T-helper 1 cell treated with Interleukin-12 subunit alpha and Interleukin-12 subunit beta and Interleukin-4 antibody, amounts not matched to agents 30 μg/mL and 1 μg/mL, for 36 hours (primary cell): ENCODE results near the gene BMPER.

ENCODE experiments used
- H3K27ac Mint-ChIP-seq: one replicate; pipeline ENCODE4 v1.8.0; 2021; ENCODE audit warnings: mild to moderate bottlenecking, mixed read lengths
- H3K27me3 Mint-ChIP-seq: one replicate; pipeline ENCODE4 v1.8.0; 2021; ENCODE audit warnings: low read depth, mixed read lengths
- H3K36me3 Mint-ChIP-seq: one replicate; pipeline ENCODE4 v1.8.0; 2021; ENCODE audit warnings: low read depth, mixed read lengths
- H3K4me1 Mint-ChIP-seq: one replicate; pipeline ENCODE4 v1.8.0; 2021; ENCODE audit warnings: low read depth, mixed read lengths
- H3K4me3 Mint-ChIP-seq: one replicate; pipeline ENCODE4 v1.8.0; 2021; ENCODE audit warnings: mild to moderate bottlenecking, moderate library complexity, mixed read lengths
- H3K9me3 Mint-ChIP-seq: one replicate; pipeline ENCODE4 v1.8.0; 2021; ENCODE audit warnings: mixed read lengths

BMPER gene

DNA sequence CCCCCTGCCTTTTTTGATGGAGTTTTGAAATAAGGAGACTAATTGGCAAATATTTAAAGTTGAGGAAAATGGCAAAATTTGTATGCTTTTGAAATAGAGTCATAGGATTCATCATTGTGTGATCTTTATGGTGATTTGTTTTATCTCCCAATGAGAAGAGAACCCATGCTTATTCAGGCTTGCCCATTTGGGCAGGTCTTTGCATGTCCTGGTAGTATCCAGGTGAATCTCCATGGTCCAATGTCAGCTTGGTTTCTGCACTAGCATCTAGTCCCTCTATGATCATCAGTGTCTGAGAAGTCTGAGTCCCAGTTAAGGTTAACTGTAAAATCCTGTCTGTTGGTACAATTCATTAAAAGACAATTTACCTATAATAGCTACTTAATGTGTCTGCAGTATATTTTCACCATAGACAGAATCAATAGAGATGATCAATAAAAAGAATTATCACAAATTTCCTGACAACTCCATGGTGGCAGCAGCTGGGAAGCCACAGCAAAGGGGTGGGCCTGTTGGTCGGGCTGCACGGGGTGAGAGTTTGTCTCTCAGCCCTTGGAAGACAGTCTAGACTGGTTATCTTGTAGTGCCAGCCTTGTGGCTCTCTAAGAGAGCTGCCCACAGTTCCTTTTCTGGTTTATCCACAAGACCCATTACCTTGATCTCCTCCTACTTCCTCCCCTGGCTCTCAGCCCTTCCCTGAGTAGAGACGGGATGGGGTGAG lies 22.2 kb upstream of the BMPER start:
- no peaks in the 10 kb centered on the region for H3K9me3 Mint-ChIP-seq
- no peaks in the 10 kb centered on the region for H3K36me3 Mint-ChIP-seq
- H3K27me3 Mint-ChIP-seq = no peaks in the 10 kb centered on the region
- no peak overlapping the region for H3K27ac Mint-ChIP-seq
- H3K4me3 Mint-ChIP-seq = no peak overlapping the region
- H3K4me1 Mint-ChIP-seq = no peaks in the 10 kb centered on the region

DNA sequence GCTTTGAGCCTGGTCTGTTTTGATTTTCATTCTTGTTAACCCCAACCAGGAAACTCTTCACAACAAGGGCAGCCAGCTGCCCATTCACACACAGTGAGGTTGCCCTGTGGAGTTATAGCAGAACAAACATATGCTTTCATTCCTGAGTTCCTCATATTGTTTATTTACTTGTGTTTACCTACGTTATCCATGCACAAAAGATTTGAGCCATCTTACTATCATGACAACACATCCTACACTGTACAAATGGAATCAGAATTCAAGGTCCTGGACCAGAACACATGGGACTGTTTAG lies 21.7 kb upstream of the BMPER start:
- H3K9me3 Mint-ChIP-seq = no peaks in the 10 kb centered on the region
- no peaks in the 10 kb centered on the region for H3K27me3 Mint-ChIP-seq
- no peaks in the 10 kb centered on the region for H3K36me3 Mint-ChIP-seq
- no peak overlapping the region for H3K27ac Mint-ChIP-seq
- no peak overlapping the region for H3K4me3 Mint-ChIP-seq
- H3K4me1 Mint-ChIP-seq = no peaks in the 10 kb centered on the region

GRCh38 chr7:33885290-33886148 lies 19.8 kb upstream of the BMPER start:
- no peaks in the 10 kb centered on the region for H3K4me1 Mint-ChIP-seq
- no peaks in the 10 kb centered on the region for H3K9me3 Mint-ChIP-seq
- H3K27me3 Mint-ChIP-seq = no peaks in the 10 kb centered on the region
- no peaks in the 10 kb centered on the region for H3K36me3 Mint-ChIP-seq
- H3K27ac Mint-ChIP-seq = no peak overlapping the region
- no peak overlapping the region for H3K4me3 Mint-ChIP-seq

DNA sequence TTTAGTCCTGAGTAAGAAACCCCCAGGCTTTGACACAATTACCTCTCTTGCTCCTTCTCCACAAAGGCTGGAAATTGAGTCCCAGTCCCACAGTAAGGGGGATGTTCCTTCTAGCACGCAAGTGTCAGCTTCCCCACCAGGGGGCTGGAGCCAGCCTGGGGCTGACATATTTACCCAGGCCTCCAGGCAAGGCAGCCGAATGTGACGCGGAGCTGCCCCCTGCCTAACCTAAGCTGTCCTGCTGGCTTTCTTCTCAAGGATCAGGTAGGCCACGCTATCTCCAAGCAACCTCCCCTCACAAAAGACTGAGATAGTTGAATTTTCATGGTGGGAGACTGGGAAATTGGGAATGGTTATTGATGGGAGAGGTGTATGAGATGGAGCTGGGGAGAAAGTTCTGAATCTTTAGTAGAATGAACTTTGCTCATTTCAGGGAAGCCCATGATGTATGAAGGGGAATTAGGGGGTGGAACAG lies 19.2 kb upstream of the BMPER start:
- Mint-ChIP-seq H3K27ac (no peak overlapping the region), H3K4me1 (no peaks in the 10 kb centered on the region), H3K9me3 (no peaks in the 10 kb centered on the region), H3K27me3 (no peaks in the 10 kb centered on the region), H3K4me3 (no peak overlapping the region), H3K36me3 (no peaks in the 10 kb centered on the region)

DNA sequence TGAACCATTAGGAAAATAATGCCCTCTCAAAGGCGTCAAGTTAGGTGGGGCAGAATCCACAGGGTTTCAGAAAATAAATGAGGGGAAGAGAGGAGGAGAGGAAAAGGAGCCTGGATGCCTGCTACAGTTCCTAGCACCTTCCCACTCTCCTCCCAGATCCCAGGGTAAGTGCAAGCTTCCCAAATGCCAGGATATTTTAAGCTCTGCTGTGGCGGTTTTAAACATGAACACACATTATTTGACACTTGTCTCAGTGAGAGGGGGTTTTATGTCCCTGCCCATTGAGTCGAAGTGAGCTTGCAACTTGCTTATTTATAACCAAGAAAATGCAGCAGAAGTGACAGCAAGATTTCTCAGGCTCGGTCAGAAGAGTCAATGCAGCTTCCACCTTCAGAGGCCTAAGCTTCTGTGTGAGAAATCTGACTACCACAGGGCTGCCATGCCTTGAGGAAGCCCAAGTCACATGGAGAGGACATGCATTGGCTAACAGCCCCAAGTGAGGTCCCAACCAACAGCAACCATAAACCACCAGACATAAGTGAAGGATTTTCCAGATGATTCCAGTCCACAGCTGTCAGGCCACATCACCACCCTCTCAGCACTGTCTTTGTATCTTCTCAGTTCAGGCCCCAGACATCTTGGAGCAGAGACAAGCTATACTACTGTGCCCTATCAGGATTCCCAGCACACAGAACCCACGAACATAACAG lies 17.9 kb upstream of the BMPER start:
- H3K4me3 Mint-ChIP-seq = no peak overlapping the region
- H3K4me1 Mint-ChIP-seq = no peaks in the 10 kb centered on the region
- no peak overlapping the region for H3K27ac Mint-ChIP-seq
- H3K27me3 Mint-ChIP-seq = peaks cover 4% of the 10 kb centered on the region
- H3K9me3 Mint-ChIP-seq = no peaks in the 10 kb centered on the region
- no peaks in the 10 kb centered on the region for H3K36me3 Mint-ChIP-seq

GRCh38 chr7:33888166-33888565 lies 17.2 kb upstream of the BMPER start:
- Mint-ChIP-seq H3K36me3 (no peaks in the 10 kb centered on the region), H3K4me1 (no peaks in the 10 kb centered on the region), H3K9me3 (no peaks in the 10 kb centered on the region), H3K27me3 (peaks cover 10% of the 10 kb centered on the region), H3K4me3 (no peak overlapping the region), H3K27ac (no peak overlapping the region)

- Mint-ChIP-seq H3K36me3 (no peaks in the 10 kb centered on the region), H3K4me3 (no peak overlapping the region), H3K4me1 (peaks cover 2% of the 10 kb centered on the region), H3K9me3 (no peaks in the 10 kb centered on the region), H3K27ac (no peak overlapping the region), H3K27me3 (peaks cover 22% of the 10 kb centered on the region)
Observed at GRCh38 chr7:33892945-33893344, 12.4 kb upstream of the BMPER start.

- Mint-ChIP-seq H3K36me3 (no peaks in the 10 kb centered on the region), H3K9me3 (no peaks in the 10 kb centered on the region), H3K27ac (no peak overlapping the region), H3K27me3 (peaks cover 22% of the 10 kb centered on the region), H3K4me3 (no peak overlapping the region), H3K4me1 (peaks cover 2% of the 10 kb centered on the region)
Observed at GRCh38 chr7:33893377-33893776, 12.0 kb upstream of the BMPER start.

GRCh38 chr7:33895025-33895804 lies 10.1 kb upstream of the BMPER start:
- Mint-ChIP-seq H3K27ac (no peak overlapping the region), H3K36me3 (no peaks in the 10 kb centered on the region), H3K4me3 (no peak overlapping the region), H3K9me3 (no peaks in the 10 kb centered on the region), H3K27me3 (peaks cover 30% of the 10 kb centered on the region), H3K4me1 (peaks cover 2% of the 10 kb centered on the region)

- no peak overlapping the region for H3K27ac Mint-ChIP-seq
- H3K9me3 Mint-ChIP-seq = no peaks in the 10 kb centered on the region
- no peak overlapping the region for H3K4me3 Mint-ChIP-seq
- no peaks in the 10 kb centered on the region for H3K4me1 Mint-ChIP-seq
- H3K27me3 Mint-ChIP-seq = peaks cover 53% of the 10 kb centered on the region
- no peaks in the 10 kb centered on the region for H3K36me3 Mint-ChIP-seq
Observed at GRCh38 chr7:33900501-33900900, 4.8 kb upstream of the BMPER start.

DNA sequence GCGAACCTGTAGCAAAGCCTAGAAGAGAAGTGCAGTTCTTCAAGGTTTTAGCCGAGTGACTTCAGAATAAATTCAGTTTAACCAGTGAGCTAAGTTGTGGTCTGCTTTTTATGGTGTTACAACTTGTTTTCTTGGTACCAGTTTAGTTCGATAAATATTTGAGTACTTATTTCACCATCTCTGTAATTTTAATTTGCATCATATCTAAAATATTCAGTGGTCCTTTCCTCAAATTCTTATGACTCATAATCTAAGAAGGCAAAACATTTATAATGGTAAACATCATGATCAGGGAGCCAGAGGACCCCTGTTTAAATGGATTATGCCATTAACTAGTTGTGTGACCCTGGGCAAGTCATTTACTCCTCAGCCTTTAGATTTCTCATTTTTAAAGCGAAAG lies 4.1 kb upstream of the BMPER start:
- Mint-ChIP-seq H3K27ac (no peak overlapping the region), H3K4me1 (peaks cover 2% of the 10 kb centered on the region), H3K36me3 (no peaks in the 10 kb centered on the region), H3K27me3 (peaks cover 59% of the 10 kb centered on the region), H3K9me3 (no peaks in the 10 kb centered on the region), H3K4me3 (no peak overlapping the region)

- Mint-ChIP-seq H3K27ac (no peak overlapping the region), H3K9me3 (no peaks in the 10 kb centered on the region), H3K27me3 (peaks cover 65% of the 10 kb centered on the region), H3K36me3 (no peaks in the 10 kb centered on the region), H3K4me1 (peaks cover 2% of the 10 kb centered on the region), H3K4me3 (no peak overlapping the region)
Observed at GRCh38 chr7:33901847-33902246, 3.5 kb upstream of the BMPER start.

GRCh38 chr7:33902746-33903145 lies 2.6 kb upstream of the BMPER start:
- Mint-ChIP-seq H3K27ac (no peak overlapping the region), H3K4me3 (no peak overlapping the region), H3K36me3 (no peaks in the 10 kb centered on the region), H3K27me3 (peaks cover 70% of the 10 kb centered on the region), H3K4me1 (peaks cover 2% of the 10 kb centered on the region), H3K9me3 (no peaks in the 10 kb centered on the region)
